Osteoblast (primary cell): ENCODE data around the gene JPH3. TPM values are rescaled to one million over a fixed set of nuclear protein-coding genes. Genes with fewer than 3 reads are reported as not detected.

Experiments
- DNase-seq: peaks from one replicate; pipeline ENCODE4 v3.0.0; 2011; ENCODE audit warnings: low spot score, mixed read lengths; ENCODE audit not compliant: insufficient read length; ENCODE audit errors: missing footprints
- H2AFZ ChIP-seq: 2 replicates; pipeline ENCODE4 v1.6.0; 2011; ENCODE audit warnings: mild to moderate bottlenecking, low read length
- H3K27ac ChIP-seq: 2 replicates; pipeline ENCODE4 v1.5.1; 2011; ENCODE audit warnings: mild to moderate bottlenecking, low read depth, low read length, moderate library complexity
- H3K27me3 ChIP-seq: 2 replicates; pipeline ENCODE4 v1.6.0; 2012; ENCODE audit warnings: mild to moderate bottlenecking, control low read depth, inconsistent platforms, low read length, moderate library complexity; ENCODE audit not compliant: insufficient read depth
- H3K36me3 ChIP-seq: 2 replicates; pipeline ENCODE4 v1.5.1; 2011; ENCODE audit warnings: mild to moderate bottlenecking, low read length, control low read depth, moderate library complexity; ENCODE audit not compliant: insufficient read depth
- H3K4me1 ChIP-seq: 2 replicates; pipeline ENCODE4 v1.5.1; 2011; ENCODE audit warnings: mild to moderate bottlenecking, low read length, control low read depth, moderate library complexity; ENCODE audit not compliant: insufficient read depth
- H3K4me2 ChIP-seq: 2 replicates; pipeline ENCODE4 v1.6.0; 2011; ENCODE audit warnings: mild to moderate bottlenecking, low read length; ENCODE audit not compliant: insufficient read depth
- H3K4me3 ChIP-seq: fragments of 200-600 bp; sonication (generic); 3 replicates; pipeline ENCODE4 v1.5.1; 2012; ENCODE audit warnings: mild to moderate bottlenecking, low read length, inconsistent platforms; ENCODE audit not compliant: insufficient read depth
- H3K79me2 ChIP-seq: 2 replicates; pipeline ENCODE4 v1.6.0; 2012; ENCODE audit warnings: mild to moderate bottlenecking, low read length, control low read depth, inconsistent platforms; ENCODE audit not compliant: insufficient read depth
- H3K9me3 ChIP-seq: 2 replicates; pipeline ENCODE4 v1.5.1; 2011; ENCODE audit warnings: low read depth, low read length, control low read depth
- H4K20me1 ChIP-seq: 2 replicates; pipeline ENCODE4 v1.6.0; 2012; ENCODE audit warnings: mild to moderate bottlenecking, low read length, control low read depth; ENCODE audit not compliant: insufficient read depth
- CTCF ChIP-seq: IDR thresholded peaks from 2 replicates; pipeline ENCODE4 v1.5.1; 2011; ENCODE audit warnings: mild to moderate bottlenecking, low read depth, low read length, moderate library complexity; ENCODE audit errors: extremely low read depth
- total RNA-seq: library from RNA; depleted of rRNA; stranded (reverse); fragments of >200 nt; gene quantifications from 2 replicates; pipeline ENCODE4 v1.2.3, GENCODE V29; 2012

Gene JPH3
- total RNA-seq, 1 donor: not detected

GRCh38 chr16:87584271-87584670 is 18.0 kb upstream of the JPH3 start:
- H3K36me3 ChIP-seq: no peaks in the 10 kb centered on the region
- peak overlapping the region; percentile 97 for H3K27ac ChIP-seq
- peaks cover 38% of the 10 kb centered on the region for H3K4me1 ChIP-seq
- H3K4me2 ChIP-seq: peak overlapping the region; percentile 59
- H3K4me3 ChIP-seq: no peak overlapping the region
- no peak overlapping the region for H2AFZ ChIP-seq
- DNase-seq: peak; percentile 91
- no peaks in the 10 kb centered on the region for H3K79me2 ChIP-seq
- TF ChIP-seq CTCF: no peak
- H3K27me3 ChIP-seq: peaks cover 6% of the 10 kb centered on the region
- H3K9me3 ChIP-seq: no peaks in the 10 kb centered on the region
- no peaks in the 10 kb centered on the region for H4K20me1 ChIP-seq

GRCh38 chr16:87584975-87585374 is 17.3 kb upstream of the JPH3 start:
- Histone ChIP-seq H3K36me3 (no peaks in the 10 kb centered on the region), H2AFZ (no peak overlapping the region), H3K27ac (no peak overlapping the region), H3K4me2 (no peak overlapping the region), H3K4me3 (no peak overlapping the region), H3K4me1 (peaks cover 38% of the 10 kb centered on the region), H3K9me3 (no peaks in the 10 kb centered on the region), H3K79me2 (no peaks in the 10 kb centered on the region), H3K27me3 (peaks cover 11% of the 10 kb centered on the region), H4K20me1 (no peaks in the 10 kb centered on the region)
- DNase-seq: peak; percentile 23
- TF ChIP-seq CTCF: no peak

GRCh38 chr16:87585442-87586200 is 16.7 kb upstream of the JPH3 start:
- Histone ChIP-seq H3K4me2 (no peak overlapping the region), H3K79me2 (no peaks in the 10 kb centered on the region), H2AFZ (no peak overlapping the region), H3K4me1 (peaks cover 37% of the 10 kb centered on the region), H3K4me3 (no peak overlapping the region), H4K20me1 (no peaks in the 10 kb centered on the region), H3K36me3 (no peaks in the 10 kb centered on the region), H3K9me3 (no peaks in the 10 kb centered on the region), H3K27ac (no peak overlapping the region), H3K27me3 (peaks cover 17% of the 10 kb centered on the region)
- peak; percentile 38 for DNase-seq
- no peak for TF ChIP-seq CTCF

- Histone ChIP-seq H3K4me2 (no peak overlapping the region), H3K4me1 (peaks cover 31% of the 10 kb centered on the region), H3K27me3 (peaks cover 23% of the 10 kb centered on the region), H3K9me3 (no peaks in the 10 kb centered on the region), H3K36me3 (no peaks in the 10 kb centered on the region), H3K27ac (no peak overlapping the region), H3K79me2 (no peaks in the 10 kb centered on the region), H3K4me3 (no peak overlapping the region), H2AFZ (no peak overlapping the region), H4K20me1 (no peaks in the 10 kb centered on the region)
- peak; percentile 55 for DNase-seq
- no peak for TF ChIP-seq CTCF
Measured at GRCh38 chr16:87586201-87586782, 16.0 kb upstream of the JPH3 start.
